Endometrial microvascular endothelial cells (primary cell): ENCODE results near the gene MEI4. TPM values are rescaled to one million over a fixed set of nuclear protein-coding genes. Genes with fewer than 3 reads are reported as not detected.
"Not testable (repeated sequence)": the region's sequence is repeated elsewhere in the genome, so short reads cannot be mapped to it uniquely, and the experiment has no call there.

Source experiments
- in situ Hi-C: cut with HindIII; loops from 2 replicates; pipeline ENCODE4 v1.10.0; 2017; ENCODE audit warnings: low sequenced_read_pairs, low pct_unique_long_range_greater_than_20kb; ENCODE audit errors: inconsistent ontology term
- total RNA-seq: library from RNA; depleted of rRNA; stranded (reverse); fragments of >200 nt; gene quantifications from one replicate; pipeline ENCODE4 v1.2.3, GENCODE V29; 2015; ENCODE audit errors: inconsistent ontology term

The MEI4 gene
- total RNA-seq, 1 donor from 2014 or later = not detected

GRCh38 chr6:77666846-77667245 is 14.0 kb downstream of the MEI4 start:
- in situ Hi-C loops = no loop called here

GRCh38 chr6:77669913-77670312 is 17.1 kb downstream of the MEI4 start:
- in situ Hi-C loops = no loop called here

GRCh38 chr6:77674211-77674610 is 21.4 kb downstream of the MEI4 start:
- in situ Hi-C loops = no loop called here

GRCh38 chr6:77678048-77678447 is 25.2 kb downstream of the MEI4 start:
- in situ Hi-C loops = no loop called here

GRCh38 chr6:77683515-77683914 is 30.7 kb downstream of the MEI4 start:
- in situ Hi-C loops = no loop called here

- in situ Hi-C loops = no loop called here
Observed at GRCh38 chr6:77686931-77687330, 34.1 kb downstream of the MEI4 start.

GRCh38 chr6:77688649-77689048 is 35.8 kb downstream of the MEI4 start:
- in situ Hi-C loops = no loop called here

GRCh38 chr6:77700095-77700494 is 47.3 kb downstream of the MEI4 start:
- in situ Hi-C loops = not testable (repeated sequence)

- in situ Hi-C loops = no loop called here
Observed at GRCh38 chr6:77707603-77708002, 54.8 kb downstream of the MEI4 start.

- in situ Hi-C loops = no loop called here
Observed at GRCh38 chr6:77715588-77715987, 62.7 kb downstream of the MEI4 start.

- in situ Hi-C loops = no loop called here
Observed at GRCh38 chr6:77716311-77716710, 63.5 kb downstream of the MEI4 start.

- in situ Hi-C loops = not testable (repeated sequence)
Observed at GRCh38 chr6:77736010-77736409, 83.2 kb downstream of the MEI4 start.

- in situ Hi-C loops = no loop called here
Observed at GRCh38 chr6:77740380-77740779, 87.5 kb downstream of the MEI4 start.

GRCh38 chr6:77752156-77752555 is 99.3 kb downstream of the MEI4 start:
- in situ Hi-C loops = not testable (repeated sequence)

GRCh38 chr6:77762386-77762785 is 109.5 kb downstream of the MEI4 start:
- in situ Hi-C loops = no loop called here

GRCh38 chr6:77763124-77763523 is 110.3 kb downstream of the MEI4 start:
- in situ Hi-C loops = no loop called here

GRCh38 chr6:77764364-77764763 is 111.5 kb downstream of the MEI4 start:
- in situ Hi-C loops = no loop called here

- in situ Hi-C loops = no loop called here
Observed at GRCh38 chr6:77773157-77773822, 120.5 kb downstream of the MEI4 start.

GRCh38 chr6:77774457-77774856 is 121.6 kb downstream of the MEI4 start:
- in situ Hi-C loops = no loop called here

GRCh38 chr6:77776441-77776840 is 123.6 kb downstream of the MEI4 start:
- in situ Hi-C loops = no loop called here

- in situ Hi-C loops = no loop called here
Observed at GRCh38 chr6:77778527-77778926, 125.7 kb downstream of the MEI4 start.
